Gastroesophageal sphincter (tissue), 4 donors: ENCODE results near the gene PTGES2. TPM values are rescaled to one million over a fixed set of nuclear protein-coding genes. Genes with fewer than 3 reads are reported as not detected.

Experiments used
- ATAC-seq: fragments of 150-250 bp; one replicate; pipeline ENCODE4 v1.9.1; 2016; ENCODE audit warnings: mild to moderate bottlenecking, moderate library complexity
- H3K27ac ChIP-seq, 4 donors: fragments of 200-600 bp; sonication (generic) in 3 of 4; 1 replicate in 3 of 4; 2 replicates in 1 of 4; pipeline ENCODE4 v1.5.1; 2016 to 2019
- H3K27me3 ChIP-seq: fragments of 200-600 bp; sonication (generic); one replicate; pipeline ENCODE4 v1.5.1; 2019
- H3K36me3 ChIP-seq, 2 donors: fragments of 200-600 bp; sonication (generic); one replicate each; pipeline ENCODE4 v1.5.1; 2019; ENCODE audit warnings: control low read depth in 1 of 2
- H3K4me1 ChIP-seq, 3 donors: fragments of 200-600 bp; sonication (generic); 1 replicate in 2 of 3; 2 replicates in 1 of 3; pipeline ENCODE4 v1.5.1; 2016 to 2019; ENCODE audit warnings: control low read depth in 2 of 3
- H3K4me3 ChIP-seq, 2 donors: fragments of 200-600 bp; sonication (generic); one replicate each; pipeline ENCODE4 v1.5.1; 2019; ENCODE audit warnings: mild to moderate bottlenecking in 1 of 2, moderate library complexity in 1 of 2
- H3K9me3 ChIP-seq, 3 donors: fragments of 200-600 bp; sonication (generic); one replicate each; pipeline ENCODE4 v1.5.1; 2017 to 2019; ENCODE audit warnings: control low read depth in 2 of 3
- CTCF ChIP-seq, 4 experiments: fragments of 200-600 bp in 2 of 4; fragments of 450-650 bp in 2 of 4; sonication (generic) in 1 of 4; IDR thresholded peaks; one replicate each; pipeline ENCODE4 v1.5.1; 2017 to 2019; ENCODE audit warnings: antibody characterized with exemption in 4 of 4, mild to moderate bottlenecking in 2 of 4, moderate library complexity in 2 of 4
- EP300 ChIP-seq: sonication (generic); formaldehyde crosslinking; IDR thresholded peaks from one replicate; pipeline ENCODE4 v1.6.1; 2017; ENCODE audit warnings: antibody characterized with exemption, mild to moderate bottlenecking
- POLR2A ChIP-seq, 2 donors: fragments of 450-650 bp; IDR thresholded peaks; one replicate each; pipeline ENCODE4 v1.6.1; 2017; ENCODE audit warnings: antibody characterized with exemption in 2 of 2, mild to moderate bottlenecking in 2 of 2, moderate library complexity in 1 of 2
- POLR2AphosphoS5 ChIP-seq: sonication (generic); formaldehyde crosslinking; IDR thresholded peaks from one replicate; pipeline ENCODE4 v1.6.1; 2017; ENCODE audit warnings: antibody characterized with exemption
- WGBS, 2 donors: methylation state at CpG; one replicate each; pipeline ENCODE4 v1.1.5; 2018; ENCODE audit warnings: low coverage in 1 of 2; 5-methylcytosine and 5-hydroxymethylcytosine counted together
- total RNA-seq, 4 donors: library from RNA; depleted of rRNA; stranded (reverse); fragments of >200 nt; gene quantifications; one replicate each; pipeline ENCODE4 v1.1.0, GENCODE V29; 2016

The PTGES2 gene
- total RNA-seq, 4 donors from 2014 or later, result 46.1 to 85.8 (median 57.5) TPM

DNA sequence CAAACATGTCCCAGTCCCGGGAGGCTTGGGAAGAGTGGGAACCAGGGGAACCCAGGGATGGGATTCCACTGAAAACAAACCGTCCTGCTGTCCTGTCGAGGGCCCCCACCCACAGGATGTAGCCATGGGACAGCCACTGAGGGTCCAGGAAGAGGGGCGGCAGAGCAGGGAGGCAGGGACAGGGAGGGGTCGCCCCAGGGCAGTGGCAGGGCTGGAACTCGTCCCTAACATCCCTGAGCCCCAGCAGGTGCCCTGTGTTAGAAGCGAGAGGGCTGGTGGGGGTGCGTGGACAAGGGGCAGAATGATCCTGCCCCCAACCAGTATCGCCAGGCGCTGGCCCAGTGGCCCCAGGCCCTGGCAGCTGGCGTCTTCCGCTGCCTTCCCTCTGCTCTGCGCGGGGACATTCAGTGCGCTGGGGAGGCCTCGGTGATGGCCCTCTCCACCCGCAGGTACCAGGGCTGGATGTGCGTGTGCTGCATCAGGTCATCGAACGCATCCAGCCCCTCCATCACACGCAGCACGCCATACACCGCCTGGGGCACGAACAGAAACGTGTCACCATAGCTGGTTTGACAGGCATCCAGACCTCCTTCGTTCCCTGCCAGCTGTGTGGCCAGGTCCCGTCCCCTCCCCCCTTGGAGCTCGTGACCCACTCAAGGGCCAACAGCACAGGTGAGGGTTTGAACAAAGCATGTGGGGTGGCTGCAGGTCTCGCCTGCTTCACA lies 6.6 kb downstream of the PTGES2 start:
- 40 to 83% methylated on average over 1 to 7 of the region's 29 CpGs for WGBS, 2 donors
- Histone ChIP-seq H3K36me3 (peaks cover 0 to 53% of the 10 kb centered on the region in 2 donors), H3K27ac (no peak overlapping the region), H3K9me3 (no peaks in the 10 kb centered on the region), H3K27me3 (no peaks in the 10 kb centered on the region), H3K4me1 (peaks cover 0 to 28% (median 13%) of the 10 kb centered on the region in 3 donors), H3K4me3 (no peak overlapping the region)
- no peak for ATAC-seq
- no peak for TF ChIP-seq POLR2AphosphoS5
- TF ChIP-seq EP300, result no peak
- TF ChIP-seq POLR2A (IDR thresholded peaks at IDR 0.05), result no peak
- TF ChIP-seq CTCF (IDR thresholded peaks at IDR 0.05), result no peak

DNA sequence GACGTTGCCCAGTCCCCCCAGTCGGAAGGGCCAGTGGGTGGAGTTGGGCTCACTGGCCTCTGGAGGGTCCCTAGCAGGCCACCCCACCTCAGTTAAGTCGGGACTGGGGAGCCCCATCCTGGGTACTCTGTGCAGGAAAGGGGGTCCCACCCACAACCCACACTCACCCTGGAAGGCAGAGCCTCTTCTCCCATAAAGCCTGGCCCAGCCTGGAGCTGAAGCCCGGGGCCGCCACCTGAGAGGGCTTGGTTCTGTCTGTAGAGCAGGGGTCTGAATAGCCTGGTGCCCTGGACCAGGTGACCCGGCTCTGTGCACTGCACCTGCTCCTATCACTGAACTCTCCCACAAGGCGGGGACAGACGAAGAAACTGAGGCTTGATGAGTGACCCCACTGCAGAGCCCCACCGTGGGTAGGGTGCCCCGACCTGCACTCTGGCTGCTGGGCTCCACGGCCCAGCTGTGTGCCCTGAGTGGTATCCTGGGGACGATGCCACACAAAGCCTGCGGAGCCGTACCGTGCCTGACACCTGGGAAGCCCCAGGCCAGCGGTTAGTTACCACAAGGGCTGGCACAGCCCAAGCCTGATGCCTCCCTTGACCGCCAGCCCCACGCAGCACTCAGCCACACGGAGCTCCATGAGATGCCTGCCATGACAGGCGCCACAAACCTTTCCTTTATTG lies 7.3 kb downstream of the PTGES2 start:
- Histone ChIP-seq H3K9me3 (no peaks in the 10 kb centered on the region), H3K4me1 (peaks cover 0 to 21% (median 7%) of the 10 kb centered on the region in 3 donors), H3K4me3 (no peak overlapping the region), H3K36me3 (peaks cover 0 to 56% of the 10 kb centered on the region in 2 donors), H3K27ac (no peak overlapping the region), H3K27me3 (no peaks in the 10 kb centered on the region)
- 55% methylated on average over 3 of the region's 20 CpGs; no CpG with 5 or more reads in 1 of the 2 donors for WGBS, 2 donors
- TF ChIP-seq CTCF (IDR thresholded peaks at IDR 0.05), result no peak
- TF ChIP-seq EP300, result no peak
- no peak for TF ChIP-seq POLR2AphosphoS5
- TF ChIP-seq POLR2A (IDR thresholded peaks at IDR 0.05), result no peak
- no peak for ATAC-seq

GRCh38 chr9:128118971-128119665 lies 8.4 kb downstream of the PTGES2 start:
- peaks cover 0 to 12% (median 5%) of the 10 kb centered on the region in 3 donors for H3K4me1 ChIP-seq
- WGBS, 2 donors, result 69 to 73% methylated on average over 7 to 8 of the region's 15 CpGs
- no peaks in the 10 kb centered on the region for H3K9me3 ChIP-seq
- no peaks in the 10 kb centered on the region for H3K27me3 ChIP-seq
- TF ChIP-seq POLR2A (IDR thresholded peaks at IDR 0.05) (no peak), EP300 (no peak), POLR2AphosphoS5 (no peak), CTCF (IDR thresholded peaks at IDR 0.05) (no peak)
- no peak overlapping the region for H3K27ac ChIP-seq
- no peak overlapping the region for H3K4me3 ChIP-seq
- peaks cover 0 to 56% of the 10 kb centered on the region in 2 donors for H3K36me3 ChIP-seq
- ATAC-seq, result no peak

GRCh38 chr9:128118472-128118857 lies 9.1 kb downstream of the PTGES2 start:
- Histone ChIP-seq H3K36me3 (peaks cover 0 to 56% of the 10 kb centered on the region in 2 donors), H3K27ac (no peak overlapping the region)
- no peak for ATAC-seq

More at GRCh38 chr9:128118472-128118857, 9.1 kb downstream of the PTGES2 start:
- TF ChIP-seq CTCF (IDR thresholded peaks at IDR 0.05) (no peak), POLR2AphosphoS5 (no peak), POLR2A (IDR thresholded peaks at IDR 0.05) (no peak), EP300 (no peak)
- WGBS, 2 donors, result 16 to 35% methylated on average over 3 of the region's 3 CpGs
- Histone ChIP-seq H3K9me3 (no peaks in the 10 kb centered on the region), H3K4me3 (no peak overlapping the region), H3K27me3 (no peaks in the 10 kb centered on the region), H3K4me1 (peaks cover 0 to 12% (median 5%) of the 10 kb centered on the region in 3 donors)
